Endothelial cell of hepatic sinusoid (primary cell): ENCODE results near the gene IL15RA.

Experiments
- in situ Hi-C: cut with HindIII; loops from 2 replicates; pipeline ENCODE4 v1.10.0; 2017; ENCODE audit warnings: low sequenced_read_pairs

IL15RA gene, protein sequence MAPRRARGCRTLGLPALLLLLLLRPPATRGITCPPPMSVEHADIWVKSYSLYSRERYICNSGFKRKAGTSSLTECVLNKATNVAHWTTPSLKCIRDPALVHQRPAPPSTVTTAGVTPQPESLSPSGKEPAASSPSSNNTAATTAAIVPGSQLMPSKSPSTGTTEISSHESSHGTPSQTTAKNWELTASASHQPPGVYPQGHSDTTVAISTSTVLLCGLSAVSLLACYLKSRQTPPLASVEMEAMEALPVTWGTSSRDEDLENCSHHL

GRCh38 chr10:5977471-5978229 lies at the start of gene IL15RA:
Gene IL15RA, minus strand, starts transcription at chr10:5977543. Its CDS starts 51 bp downstream, at chr10:5977492.
- in situ Hi-C loops: no loop called here

GRCh38 chr10:6025683-6026255 lies 48.4 kb upstream of the IL15RA start:
- in situ Hi-C loops: no loop called here

GRCh38 chr10:6024334-6024682 lies 47.0 kb upstream of the IL15RA start:
- in situ Hi-C loops: no loop called here

- in situ Hi-C loops: no loop called here
Observed at GRCh38 chr10:6023661-6024333, 46.5 kb upstream of the IL15RA start.

GRCh38 chr10:6022660-6023059 lies 45.3 kb upstream of the IL15RA start:
- in situ Hi-C loops: no loop called here

- in situ Hi-C loops: no loop called here
Observed at GRCh38 chr10:6020826-6021225, 43.5 kb upstream of the IL15RA start.

- in situ Hi-C loops: no loop called here
Observed at GRCh38 chr10:6019796-6020195, 42.5 kb upstream of the IL15RA start.

GRCh38 chr10:6019010-6019782 lies 41.9 kb upstream of the IL15RA start:
- in situ Hi-C loops: no loop called here

DNA sequence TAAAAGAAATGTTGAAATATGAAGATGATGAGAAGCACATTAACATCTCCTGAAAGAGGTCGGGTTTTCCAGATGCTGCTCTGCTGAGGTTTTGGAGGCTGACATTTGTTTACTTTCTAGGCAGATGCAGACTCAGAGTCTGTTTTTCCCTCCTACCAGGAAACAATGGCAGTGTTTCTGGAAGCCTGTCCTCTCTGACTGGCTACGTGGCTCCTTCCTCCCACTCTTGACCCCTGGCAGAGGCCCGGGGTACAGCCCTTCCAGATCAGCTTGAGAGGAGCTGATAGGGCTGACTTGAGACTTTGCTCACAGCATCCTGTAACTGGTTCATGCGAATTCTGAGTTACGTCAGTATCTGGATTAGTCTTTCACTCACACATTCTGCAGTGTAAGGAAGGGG lies 41.1 kb upstream of the IL15RA start:
- in situ Hi-C loops: no loop called here

- in situ Hi-C loops: no loop called here
Observed at GRCh38 chr10:6017781-6018354, 40.5 kb upstream of the IL15RA start.

- in situ Hi-C loops: no loop called here
Observed at GRCh38 chr10:6014241-6014761, 37.0 kb upstream of the IL15RA start.

DNA sequence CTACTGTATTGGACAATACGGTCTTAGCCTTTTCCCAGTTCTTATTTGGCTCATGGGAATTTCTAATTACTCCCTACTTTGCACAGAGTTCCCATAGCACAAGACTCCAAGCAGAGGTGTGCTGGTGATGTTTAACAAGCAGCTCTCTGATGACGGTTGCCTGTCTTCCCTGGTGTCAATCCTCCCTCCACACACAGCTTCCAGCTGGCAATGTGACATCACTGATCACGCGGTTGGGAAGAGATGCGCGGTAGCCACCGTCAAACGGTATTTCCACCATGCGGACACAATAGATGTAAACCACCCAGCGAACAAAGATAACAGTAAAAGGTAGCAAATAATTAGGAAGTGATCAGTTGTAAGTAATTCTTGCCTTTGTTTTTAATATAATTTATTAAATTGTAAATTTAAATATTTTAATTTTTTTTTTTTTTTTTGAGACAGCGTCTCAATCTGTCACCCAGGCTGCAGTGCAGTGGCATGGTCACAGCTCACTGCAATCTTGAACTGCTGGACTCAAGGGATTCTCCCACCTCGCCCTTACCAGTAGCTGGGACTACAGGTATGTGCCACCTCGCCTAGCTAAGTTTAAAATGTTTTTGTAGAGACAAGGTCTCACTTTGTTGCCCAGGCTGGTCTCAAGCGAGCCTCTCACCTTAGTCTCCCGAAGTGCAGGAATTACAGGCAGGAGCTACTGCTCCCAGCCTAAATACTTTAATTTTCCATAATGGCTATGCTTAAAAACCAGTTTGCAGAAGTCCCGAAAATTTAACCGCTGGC lies 36.3 kb upstream of the IL15RA start:
- in situ Hi-C loops: no loop called here

DNA sequence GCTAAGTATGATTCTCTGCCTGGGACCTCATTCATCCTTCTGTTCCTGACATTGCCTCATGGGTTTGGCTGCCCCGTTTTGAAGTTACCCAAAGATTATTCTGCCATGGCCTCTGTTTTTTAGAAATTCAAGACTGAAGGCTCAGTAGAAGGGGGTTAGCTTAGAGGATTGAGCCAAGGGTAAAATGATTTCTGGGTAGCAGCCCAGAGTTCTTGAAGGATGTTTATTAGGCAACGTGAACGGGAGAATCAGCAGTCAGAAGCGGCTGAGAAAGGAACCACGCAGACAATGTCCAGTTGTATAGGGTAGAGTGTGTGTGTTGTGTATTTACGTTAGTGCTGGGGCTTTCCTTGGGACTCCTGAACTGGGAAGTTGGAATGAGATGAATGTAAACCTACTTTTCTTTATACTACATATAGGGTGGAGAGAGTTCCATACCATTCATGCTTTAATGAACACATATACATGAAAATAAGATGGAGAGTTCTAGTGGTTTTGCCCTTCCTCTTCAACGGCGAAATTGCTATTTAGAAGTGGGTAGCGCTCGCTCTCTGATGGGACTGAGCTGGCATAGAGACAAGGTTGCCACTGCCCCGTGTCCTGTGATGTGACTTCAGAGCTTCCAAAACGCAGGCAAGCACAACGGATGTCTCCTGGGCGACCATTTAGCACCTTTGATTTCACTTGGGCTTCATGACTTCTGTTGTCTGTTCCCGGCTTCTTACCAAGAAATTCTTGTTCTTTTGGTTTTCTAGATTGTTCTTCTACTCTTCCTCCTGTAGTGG lies 35.0 kb upstream of the IL15RA start:
- in situ Hi-C loops: no loop called here

DNA sequence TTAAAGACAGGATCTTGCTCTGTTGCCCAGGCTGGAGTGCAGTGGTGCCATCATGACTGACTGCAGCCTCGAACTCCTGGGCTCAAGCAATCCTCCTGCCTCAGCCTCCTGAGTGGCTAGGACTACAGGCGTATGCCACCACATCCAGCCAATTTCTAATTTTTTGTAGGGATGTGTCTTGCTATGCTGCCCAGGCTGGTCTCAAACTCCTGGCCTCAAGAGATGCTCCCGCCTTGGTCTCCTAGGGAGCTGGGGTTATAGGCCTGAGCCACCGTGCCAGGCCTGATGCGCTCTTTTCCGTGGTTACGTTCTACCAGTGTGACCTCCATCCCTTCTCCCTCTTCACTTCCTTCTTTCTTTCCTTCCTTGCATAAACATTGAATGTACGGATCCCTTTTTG lies 34.2 kb upstream of the IL15RA start:
- in situ Hi-C loops: no loop called here

DNA sequence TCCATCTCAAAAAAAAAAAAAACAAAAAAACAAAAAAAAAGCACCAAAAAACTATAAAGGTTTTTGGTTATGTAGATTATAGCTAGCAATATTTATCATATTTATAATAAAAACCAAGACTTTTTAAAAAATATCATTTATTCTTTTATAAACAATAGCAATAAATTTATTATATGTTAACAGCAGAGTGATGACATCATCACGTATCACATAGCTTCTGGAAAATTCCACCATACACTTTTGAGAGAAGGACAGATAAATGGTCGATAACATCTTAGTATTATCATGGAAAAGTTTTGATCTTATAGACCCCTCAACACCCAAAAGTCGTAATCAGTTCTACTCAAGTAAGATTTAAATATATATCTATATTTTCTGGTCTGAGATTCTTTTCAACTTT lies 33.2 kb upstream of the IL15RA start:
- in situ Hi-C loops: no loop called here

DNA sequence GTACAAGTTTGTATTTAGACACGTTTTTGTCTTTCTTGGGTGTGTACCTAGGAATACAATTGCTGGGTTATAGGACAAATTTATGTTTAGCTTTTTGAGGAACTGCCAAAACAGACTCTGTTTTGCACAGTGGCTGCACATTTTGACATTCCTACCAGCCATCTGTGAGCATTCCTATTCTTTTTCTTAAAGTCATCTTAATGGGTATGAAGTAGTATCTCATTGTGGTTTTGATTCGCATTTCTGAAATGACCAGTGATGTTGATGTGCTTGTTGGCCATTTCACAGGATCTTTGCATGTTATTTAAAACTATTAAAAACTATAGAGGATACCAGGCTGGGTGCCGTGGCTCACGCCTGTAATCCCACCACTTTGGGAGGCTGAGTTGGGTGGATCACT lies 32.6 kb upstream of the IL15RA start:
- in situ Hi-C loops: no loop called here

GRCh38 chr10:6009150-6009549 lies 31.8 kb upstream of the IL15RA start:
- in situ Hi-C loops: no loop called here

DNA sequence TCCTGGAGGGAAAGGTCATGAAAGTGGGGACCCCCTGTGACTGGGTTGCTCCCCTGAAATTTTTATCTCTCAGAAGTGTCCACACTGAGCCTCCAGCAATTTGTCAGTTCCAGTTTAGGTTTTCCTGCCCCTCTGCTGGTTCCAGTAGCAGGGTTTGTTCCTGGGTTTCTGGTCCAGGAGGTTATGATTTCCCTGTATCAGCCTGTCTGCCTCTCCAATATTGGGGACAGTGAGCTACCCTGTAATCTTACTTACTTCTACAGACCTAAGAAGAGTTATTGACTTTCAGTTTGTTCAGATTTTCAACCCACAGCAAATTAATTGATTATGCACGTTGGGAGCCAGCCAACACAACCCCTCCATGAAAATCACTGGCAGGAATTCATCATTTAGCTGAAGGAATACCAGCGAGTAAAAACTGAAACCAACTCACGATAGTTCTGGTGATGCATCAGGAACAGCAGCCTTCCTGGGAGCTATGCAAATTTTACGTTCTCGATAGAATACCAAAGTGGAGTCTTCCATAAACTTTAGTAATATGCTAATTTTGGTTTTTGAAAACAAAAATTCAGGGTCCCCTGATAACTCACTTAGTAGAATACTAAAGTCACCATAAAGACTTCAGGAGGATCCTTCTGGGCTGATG lies 31.3 kb upstream of the IL15RA start:
- in situ Hi-C loops: no loop called here
